ENCODE results near the gene NEDD9.

- TF ChIP-seq EP300 (IDR thresholded peaks at IDR 0.05; ENCODE audit: borderline replicate concordance in 1 of 2, low read depth in 1 of 2, low read length in 1 of 2) (no peak), POLR2AphosphoS5 (IDR thresholded peaks at IDR 0.05; ENCODE audit: low read depth, low read length) (no peak), RFX5 (IDR thresholded peaks at IDR 0.05; ENCODE audit: low read length) (no peak), PBX3 (IDR thresholded peaks at IDR 0.05) (no peak), YY1 (IDR thresholded peaks at IDR 0.05; ENCODE audit: low read depth) (no peak)
- TF ChIP-seq, protein P1, sequence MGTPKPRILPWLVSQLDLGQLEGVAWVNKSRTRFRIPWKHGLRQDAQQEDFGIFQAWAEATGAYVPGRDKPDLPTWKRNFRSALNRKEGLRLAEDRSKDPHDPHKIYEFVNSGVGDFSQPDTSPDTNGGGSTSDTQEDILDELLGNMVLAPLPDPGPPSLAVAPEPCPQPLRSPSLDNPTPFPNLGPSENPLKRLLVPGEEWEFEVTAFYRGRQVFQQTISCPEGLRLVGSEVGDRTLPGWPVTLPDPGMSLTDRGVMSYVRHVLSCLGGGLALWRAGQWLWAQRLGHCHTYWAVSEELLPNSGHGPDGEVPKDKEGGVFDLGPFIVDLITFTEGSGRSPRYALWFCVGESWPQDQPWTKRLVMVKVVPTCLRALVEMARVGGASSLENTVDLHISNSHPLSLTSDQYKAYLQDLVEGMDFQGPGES (IDR thresholded peaks at IDR 0.05; ENCODE audit: low read depth, low read length): no peak
These were observed 2.0 kb downstream of the NEDD9 start for GRCh38 chr6:11230158-11231107.
